Osteocyte (in vitro differentiated cells): ENCODE results near the gene KATNB1. TPM values are rescaled to one million over a fixed set of nuclear protein-coding genes. Genes with fewer than 3 reads are reported as not detected.
"Not testable (repeated sequence)": the region's sequence is repeated elsewhere in the genome, so short reads cannot be mapped to it uniquely, and the experiment has no call there.

ENCODE experiments used
- DNase-seq: peaks from one replicate; pipeline ENCODE4 v3.0.0; 2021; ENCODE audit warnings: mixed read lengths; ENCODE audit not compliant: unreplicated experiment; ENCODE audit errors: extremely low spot score
- H3K27ac Mint-ChIP-seq: one replicate; pipeline ENCODE4 v1.8.0; 2021; ENCODE audit warnings: mild to moderate bottlenecking, mixed read lengths; ENCODE audit not compliant: unreplicated experiment
- H3K27me3 Mint-ChIP-seq: one replicate; pipeline ENCODE4 v1.8.0; 2021; ENCODE audit warnings: mixed read lengths; ENCODE audit not compliant: unreplicated experiment
- H3K36me3 Mint-ChIP-seq: one replicate; pipeline ENCODE4 v1.8.0; 2021; ENCODE audit warnings: mixed read lengths; ENCODE audit not compliant: unreplicated experiment
- H3K4me1 Mint-ChIP-seq: one replicate; pipeline ENCODE4 v1.8.0; 2021; ENCODE audit warnings: mixed read lengths; ENCODE audit not compliant: unreplicated experiment
- H3K4me3 Mint-ChIP-seq: one replicate; pipeline ENCODE4 v1.8.0; 2021; ENCODE audit warnings: mild to moderate bottlenecking, moderate library complexity, mixed read lengths; ENCODE audit not compliant: unreplicated experiment
- H3K9me3 Mint-ChIP-seq: one replicate; pipeline ENCODE4 v1.8.0; 2021; ENCODE audit warnings: mixed read lengths; ENCODE audit not compliant: unreplicated experiment
- total RNA-seq: library from RNA; stranded (reverse); gene quantifications from 2 replicates; pipeline ENCODE4 v1.2.1, GENCODE V29; 2021
- TF ChIP-seq, protein P1 (sequence below): fragments of 200-600 bp; sonication (generic); IDR thresholded peaks from 2 replicates; pipeline ENCODE4 v1.5.0; 2021; ENCODE audit warnings: antibody characterized with exemption, mild to moderate bottlenecking, moderate library complexity

Gene KATNB1
- total RNA-seq, 1 donor from 2014 or later, result 15.9 TPM

DNA sequence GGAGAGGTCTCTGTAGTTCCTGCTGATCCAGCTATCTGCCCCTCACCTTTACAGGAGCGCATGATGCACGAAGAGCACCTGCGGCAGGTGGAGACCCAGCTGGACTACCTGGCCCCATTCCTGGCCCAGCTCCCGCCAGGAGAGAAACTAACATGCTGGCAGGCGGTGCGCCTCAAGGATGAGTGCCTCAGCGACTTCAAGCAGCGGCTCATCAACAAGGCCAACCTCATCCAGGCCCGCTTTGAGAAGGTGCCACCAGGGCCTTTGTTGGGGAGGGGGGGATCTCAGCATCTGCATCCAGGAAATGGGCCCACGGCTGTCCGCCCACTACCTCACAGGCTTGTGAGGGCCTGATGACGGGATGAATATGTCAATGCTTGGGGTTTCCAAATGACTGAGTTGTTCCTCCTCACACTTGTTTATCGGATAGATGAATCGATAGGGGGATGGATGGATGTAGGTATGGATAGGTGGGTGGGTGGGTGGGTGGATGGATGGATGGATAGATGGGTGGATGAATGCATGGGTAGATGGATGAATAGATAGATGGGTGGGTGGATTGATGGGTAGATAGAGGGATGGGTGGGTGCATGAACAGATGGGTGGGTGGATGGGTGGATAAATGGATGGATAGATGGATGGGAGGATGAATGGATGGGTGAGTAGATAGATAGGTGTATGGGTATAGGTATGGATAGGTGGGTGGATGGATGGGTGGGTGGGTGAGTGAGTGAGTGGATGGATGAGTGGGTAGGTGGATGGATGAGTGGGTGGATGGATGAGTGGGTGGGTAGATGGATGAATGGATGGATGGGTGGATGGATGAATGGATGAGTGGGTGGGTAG lies 7.0 kb upstream of the KATNB1 start:
- no peaks in the 10 kb centered on the region for H3K9me3 Mint-ChIP-seq
- no peak for DNase-seq
- no peaks in the 10 kb centered on the region for H3K4me1 Mint-ChIP-seq
- no peaks in the 10 kb centered on the region for H3K27me3 Mint-ChIP-seq
- no peak overlapping the region for H3K4me3 Mint-ChIP-seq
- no peak overlapping the region for H3K27ac Mint-ChIP-seq
- H3K36me3 Mint-ChIP-seq, result no peaks in the 10 kb centered on the region
- TF ChIP-seq, protein P1, sequence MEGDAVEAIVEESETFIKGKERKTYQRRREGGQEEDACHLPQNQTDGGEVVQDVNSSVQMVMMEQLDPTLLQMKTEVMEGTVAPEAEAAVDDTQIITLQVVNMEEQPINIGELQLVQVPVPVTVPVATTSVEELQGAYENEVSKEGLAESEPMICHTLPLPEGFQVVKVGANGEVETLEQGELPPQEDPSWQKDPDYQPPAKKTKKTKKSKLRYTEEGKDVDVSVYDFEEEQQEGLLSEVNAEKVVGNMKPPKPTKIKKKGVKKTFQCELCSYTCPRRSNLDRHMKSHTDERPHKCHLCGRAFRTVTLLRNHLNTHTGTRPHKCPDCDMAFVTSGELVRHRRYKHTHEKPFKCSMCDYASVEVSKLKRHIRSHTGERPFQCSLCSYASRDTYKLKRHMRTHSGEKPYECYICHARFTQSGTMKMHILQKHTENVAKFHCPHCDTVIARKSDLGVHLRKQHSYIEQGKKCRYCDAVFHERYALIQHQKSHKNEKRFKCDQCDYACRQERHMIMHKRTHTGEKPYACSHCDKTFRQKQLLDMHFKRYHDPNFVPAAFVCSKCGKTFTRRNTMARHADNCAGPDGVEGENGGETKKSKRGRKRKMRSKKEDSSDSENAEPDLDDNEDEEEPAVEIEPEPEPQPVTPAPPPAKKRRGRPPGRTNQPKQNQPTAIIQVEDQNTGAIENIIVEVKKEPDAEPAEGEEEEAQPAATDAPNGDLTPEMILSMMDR, result no peak

DNA sequence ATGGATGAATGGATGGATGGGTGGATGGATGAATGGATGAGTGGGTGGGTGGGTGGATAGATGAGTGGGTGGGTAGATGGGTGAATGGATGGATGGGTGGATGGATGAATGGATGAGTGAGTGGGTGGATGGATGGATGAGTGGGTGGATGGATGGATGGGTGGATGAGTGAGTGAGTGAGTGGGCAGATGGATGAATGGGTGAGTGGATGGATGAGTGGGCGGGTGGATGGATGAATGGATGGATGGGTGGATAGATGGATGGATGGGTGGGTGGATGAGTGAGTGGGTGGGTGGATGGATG lies 6.4 kb upstream of the KATNB1 start:
- Mint-ChIP-seq H3K4me1 (no peaks in the 10 kb centered on the region), H3K27ac (no peak overlapping the region), H3K4me3 (no peak overlapping the region), H3K9me3 (no peaks in the 10 kb centered on the region), H3K27me3 (no peaks in the 10 kb centered on the region), H3K36me3 (no peaks in the 10 kb centered on the region)
- DNase-seq, result no peak
- TF ChIP-seq, protein P1, result no peak

DNA sequence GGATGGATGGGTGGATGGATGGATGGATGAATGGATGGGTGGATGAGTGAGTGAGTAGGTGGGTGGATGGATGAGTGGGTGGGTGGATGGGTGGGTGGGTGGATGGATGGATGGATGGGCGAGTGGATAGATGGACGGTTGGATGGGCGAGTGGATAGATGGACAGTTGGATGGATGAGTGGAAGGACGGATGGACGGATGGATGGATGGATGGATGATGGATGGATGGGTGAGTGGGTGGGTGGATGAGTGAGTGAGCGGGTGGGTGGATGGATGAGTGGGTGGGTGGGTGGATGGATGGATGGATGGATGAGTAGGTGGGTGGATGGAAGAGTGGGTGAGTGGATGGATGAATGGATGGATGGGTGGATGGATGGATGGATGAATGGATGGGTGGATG lies 5.7 kb upstream of the KATNB1 start:
- not testable (repeated sequence) for DNase-seq, H3K4me1 Mint-ChIP-seq, H3K36me3 Mint-ChIP-seq, H3K27me3 Mint-ChIP-seq, H3K9me3 Mint-ChIP-seq, H3K4me3 Mint-ChIP-seq, H3K27ac Mint-ChIP-seq

DNA sequence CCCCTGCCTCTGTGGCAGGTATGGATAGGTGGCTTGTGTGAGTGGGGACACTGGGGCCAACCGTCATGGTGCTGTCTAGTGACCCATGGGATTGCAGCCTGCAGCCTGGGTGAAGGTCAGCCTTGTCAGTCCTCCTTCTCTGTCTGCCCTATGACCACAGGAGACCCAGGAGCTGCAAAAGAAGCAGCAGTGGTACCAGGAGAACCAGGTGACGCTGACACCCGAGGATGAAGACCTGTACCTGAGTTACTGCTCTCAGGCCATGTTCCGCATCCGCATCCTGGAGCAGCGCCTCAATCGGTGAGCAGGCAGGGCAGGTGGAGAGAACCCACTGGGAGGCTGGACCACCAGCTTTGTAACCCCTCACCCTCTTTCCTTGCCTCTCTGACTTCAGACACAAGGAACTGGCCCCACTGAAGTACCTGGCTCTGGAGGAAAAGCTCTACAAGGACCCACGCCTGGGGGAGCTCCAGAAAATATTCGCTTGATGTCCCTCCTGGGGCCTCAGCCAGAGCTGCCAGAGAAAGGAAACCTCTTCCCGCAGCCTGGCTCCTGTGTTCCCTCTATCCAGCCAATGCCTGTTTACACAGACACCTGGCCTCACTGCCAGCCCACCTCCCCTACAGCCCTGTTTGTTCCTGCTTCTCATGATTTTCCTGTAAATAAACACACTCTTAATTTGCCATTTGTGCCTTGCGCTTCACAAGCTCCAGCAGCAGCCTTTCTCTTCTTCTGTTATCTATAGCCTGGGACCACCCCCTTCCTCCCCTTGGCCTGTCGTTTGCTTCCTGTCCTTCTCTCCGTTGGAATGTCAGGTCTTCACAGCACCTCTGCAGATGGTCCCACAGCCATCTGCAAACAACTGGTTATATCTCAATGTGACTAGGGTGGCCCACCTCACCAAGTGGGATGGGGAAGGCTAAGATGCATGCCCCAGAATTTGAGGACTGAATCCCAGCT lies 4.5 kb upstream of the KATNB1 start:
- H3K27ac Mint-ChIP-seq, result no peak overlapping the region
- no peaks in the 10 kb centered on the region for H3K27me3 Mint-ChIP-seq
- H3K4me1 Mint-ChIP-seq, result peaks cover 15% of the 10 kb centered on the region
- H3K4me3 Mint-ChIP-seq, result no peak overlapping the region
- TF ChIP-seq, protein P1, result no peak
- no peak for DNase-seq
- no peaks in the 10 kb centered on the region for H3K9me3 Mint-ChIP-seq
- no peaks in the 10 kb centered on the region for H3K36me3 Mint-ChIP-seq

DNA sequence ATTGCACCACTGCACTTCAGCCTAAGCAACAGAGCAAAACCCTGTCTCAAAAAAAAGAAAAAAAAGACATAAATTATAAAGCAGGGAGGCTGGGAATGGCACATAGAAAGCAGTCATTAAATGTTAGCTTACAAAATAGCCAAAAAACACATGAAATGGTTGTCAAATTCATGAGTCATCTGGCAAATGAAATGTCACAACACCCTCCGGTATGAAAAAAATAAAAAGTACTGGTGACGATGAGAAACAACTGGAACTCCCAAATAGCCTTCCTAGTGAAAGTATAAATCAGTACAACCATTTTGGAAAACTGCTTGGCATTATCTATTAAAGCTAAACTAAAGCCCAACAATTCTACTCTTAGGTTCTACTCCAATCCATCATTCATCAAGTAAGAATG lies 3.5 kb upstream of the KATNB1 start:
- Mint-ChIP-seq H3K36me3 (no peaks in the 10 kb centered on the region), H3K27me3 (no peaks in the 10 kb centered on the region), H3K4me1 (peaks cover 25% of the 10 kb centered on the region), H3K4me3 (no peak overlapping the region), H3K9me3 (no peaks in the 10 kb centered on the region), H3K27ac (no peak overlapping the region)
- TF ChIP-seq, protein P1, result no peak
- no peak for DNase-seq
